Stimulated activated CD4-positive, alpha-beta T cell treated with anti-CD3 and anti-CD28 coated beads, Interleukin-1b, Interleukin-23, amount 100 ng/mL, for 24 hours (primary cell): ENCODE measurements around the gene LRRC4.

Experiments
- DNase-seq, 4 experiments: peaks; one replicate each; pipeline ENCODE4 v3.0.0-alpha.2; 2020; ENCODE audit warnings: low read depth in 4 of 4, low spot score in 1 of 4

Gene LRRC4

GRCh38 chr7:128030654-128031611 lies at the start of gene LRRC4:
LRRC4 (minus strand) TSS chr7:128031437; CDS start chr7:128030640, 797 bp downstream.
- peak in 1 of 4 experiments; percentile 11 for DNase-seq

- DNase-seq = no peak
Observed at GRCh38 chr7:128080169-128080568, 48.9 kb upstream of the LRRC4 start.

- no peak for DNase-seq
Observed at GRCh38 chr7:128078309-128078708, 47.1 kb upstream of the LRRC4 start.

- DNase-seq = no peak
Observed at GRCh38 chr7:128076796-128077271, 45.6 kb upstream of the LRRC4 start.

GRCh38 chr7:128076196-128076795 lies 45.1 kb upstream of the LRRC4 start:
- DNase-seq = no peak

- DNase-seq = no peak
Observed at GRCh38 chr7:128075242-128076095, 44.2 kb upstream of the LRRC4 start.

- DNase-seq = no peak
Observed at GRCh38 chr7:128074736-128075135, 43.5 kb upstream of the LRRC4 start.

- no peak for DNase-seq
Observed at GRCh38 chr7:128074336-128074735, 43.1 kb upstream of the LRRC4 start.

- DNase-seq = no peak
Observed at GRCh38 chr7:128073671-128074310, 42.6 kb upstream of the LRRC4 start.

- DNase-seq = no peak
Observed at GRCh38 chr7:128071801-128072200, 40.6 kb upstream of the LRRC4 start.

GRCh38 chr7:128071376-128071775 lies 40.1 kb upstream of the LRRC4 start:
- no peak for DNase-seq

- DNase-seq = no peak
Observed at GRCh38 chr7:128069373-128070364, 38.4 kb upstream of the LRRC4 start.

- DNase-seq = no peak
Observed at GRCh38 chr7:128068785-128069184, 37.5 kb upstream of the LRRC4 start.

GRCh38 chr7:128067983-128068382 lies 36.7 kb upstream of the LRRC4 start:
- no peak for DNase-seq

GRCh38 chr7:128066858-128067257 lies 35.6 kb upstream of the LRRC4 start:
- DNase-seq = no peak

GRCh38 chr7:128066395-128066794 lies 35.2 kb upstream of the LRRC4 start:
- DNase-seq = no peak

GRCh38 chr7:128065872-128066271 lies 34.6 kb upstream of the LRRC4 start:
- no peak for DNase-seq

GRCh38 chr7:128063088-128063487 lies 31.9 kb upstream of the LRRC4 start:
- DNase-seq = no peak

GRCh38 chr7:128060018-128060417 lies 28.8 kb upstream of the LRRC4 start:
- no peak for DNase-seq
